Measurements from ENCODE around the gene PDZD2.

DNA sequence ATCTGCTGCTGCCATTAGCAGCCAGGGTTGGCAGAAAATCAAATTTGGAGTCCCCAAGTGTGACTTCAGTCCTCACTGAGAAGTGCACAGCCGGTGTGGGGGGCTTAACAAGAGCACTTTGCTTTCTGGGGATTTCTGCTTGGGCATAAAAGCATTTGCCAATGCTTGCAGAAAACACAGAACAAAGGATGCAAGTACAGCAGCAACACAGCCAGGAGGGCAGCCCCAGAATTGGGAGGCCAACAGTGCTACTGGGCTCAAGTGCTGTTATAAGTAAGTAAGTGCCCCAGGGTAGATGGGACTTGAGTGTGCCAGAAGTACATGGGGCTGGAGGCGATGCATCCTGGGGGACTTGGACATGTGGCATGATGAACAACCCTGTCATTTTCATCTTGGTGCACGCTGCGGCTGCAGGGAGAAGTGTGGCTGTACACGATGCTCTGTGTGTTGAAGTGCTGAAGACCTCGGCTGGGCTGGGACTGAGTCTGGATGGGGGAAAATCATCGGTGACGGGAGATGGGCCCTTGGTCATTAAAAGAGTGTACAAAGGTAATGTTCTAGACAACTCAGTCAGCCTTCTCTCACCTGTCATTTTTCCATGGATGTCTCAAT, 461.9 kb downstream of the PDZD2 start:
- TF ChIP-seq, protein P1, sequence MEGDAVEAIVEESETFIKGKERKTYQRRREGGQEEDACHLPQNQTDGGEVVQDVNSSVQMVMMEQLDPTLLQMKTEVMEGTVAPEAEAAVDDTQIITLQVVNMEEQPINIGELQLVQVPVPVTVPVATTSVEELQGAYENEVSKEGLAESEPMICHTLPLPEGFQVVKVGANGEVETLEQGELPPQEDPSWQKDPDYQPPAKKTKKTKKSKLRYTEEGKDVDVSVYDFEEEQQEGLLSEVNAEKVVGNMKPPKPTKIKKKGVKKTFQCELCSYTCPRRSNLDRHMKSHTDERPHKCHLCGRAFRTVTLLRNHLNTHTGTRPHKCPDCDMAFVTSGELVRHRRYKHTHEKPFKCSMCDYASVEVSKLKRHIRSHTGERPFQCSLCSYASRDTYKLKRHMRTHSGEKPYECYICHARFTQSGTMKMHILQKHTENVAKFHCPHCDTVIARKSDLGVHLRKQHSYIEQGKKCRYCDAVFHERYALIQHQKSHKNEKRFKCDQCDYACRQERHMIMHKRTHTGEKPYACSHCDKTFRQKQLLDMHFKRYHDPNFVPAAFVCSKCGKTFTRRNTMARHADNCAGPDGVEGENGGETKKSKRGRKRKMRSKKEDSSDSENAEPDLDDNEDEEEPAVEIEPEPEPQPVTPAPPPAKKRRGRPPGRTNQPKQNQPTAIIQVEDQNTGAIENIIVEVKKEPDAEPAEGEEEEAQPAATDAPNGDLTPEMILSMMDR (IDR thresholded peaks at IDR 0.05; ENCODE audit: borderline replicate concordance, extremely low read depth, low read length, poor library complexity, severe bottlenecking) = no peak
- TF ChIP-seq EZH2 (IDR thresholded peaks at IDR 0.05; ENCODE audit: borderline replicate concordance, low read depth, low read length, severe bottlenecking) = no peak
